SK-N-SH (cell line): ENCODE measurements around the gene HDAC6. TPM values are rescaled to one million over a fixed set of nuclear protein-coding genes. Genes with fewer than 3 reads are reported as not detected.

Experiments used
- CTCF ChIA-PET: fragments of 300-600, 350-600 bp; formaldehyde crosslinking; extraction: SDS; loops from one replicate; lab custom pipeline; 2021; lab: Yijun Ruan, JAX
- POLR2A ChIA-PET: fragments of 350-600 bp; sonication (Branson Sonifier 250); formaldehyde crosslinking; extraction: SDS; loops from one replicate; lab custom pipeline; 2020; ENCODE audit warnings: antibody characterized with exemption, inconsistent platforms; lab: Yijun Ruan, JAX
- DNase-seq: peaks from one replicate; pipeline ENCODE4 v3.0.0; 2012
- H2AFZ ChIP-seq: fragments of 200-600 bp; sonication (generic); 2 replicates; pipeline ENCODE4 v1.8.1; 2016; ENCODE audit warnings: antibody characterized with exemption, mild to moderate bottlenecking, low read depth
- H3F3A ChIP-seq: fragments of 200-600 bp; sonication (generic); replicated peaks from 2 replicates; pipeline ENCODE3; 2016; ENCODE audit warnings: antibody characterized with exemption, mild to moderate bottlenecking; ENCODE audit not compliant: insufficient read depth
- H3K27ac ChIP-seq, 2 experiments: fragments of 200-500 bp in 1 of 2; fragments of 200-600 bp in 1 of 2; sonication (Bioruptor generic) in 1 of 2; sonication (generic), shearing (Covaris generic) in 1 of 2; 2 replicates each; pipeline versions ENCODE4 v1.5.1 to v1.6.1; 2014 to 2016; ENCODE audit warnings: low read depth in 2 of 2, inconsistent platforms in 1 of 2, low read length in 1 of 2, mild to moderate bottlenecking in 1 of 2, mixed read lengths in 1 of 2
- H3K27me3 ChIP-seq: fragments of 200-600 bp; sonication (generic), shearing (Covaris generic); 2 replicates; pipeline ENCODE4 v1.6.1; 2016; ENCODE audit warnings: mixed run types; ENCODE audit not compliant: insufficient read depth
- H3K36me3 ChIP-seq, 2 experiments: fragments of 200-500 bp in 1 of 2; fragments of 200-600 bp in 1 of 2; sonication (Bioruptor generic) in 1 of 2; sonication (generic) in 1 of 2; replicated peaks in 1 of 2; 2 replicates each; pipeline versions ENCODE3 to v1.5.1; 2014 to 2016; ENCODE audit warnings: low read length in 1 of 2, mild to moderate bottlenecking in 1 of 2; ENCODE audit not compliant: insufficient read depth in 2 of 2, control insufficient read depth in 1 of 2
- H3K4me1 ChIP-seq, 2 experiments: fragments of 200-500 bp in 1 of 2; fragments of 200-600 bp in 1 of 2; sonication (Bioruptor generic) in 1 of 2; sonication (generic), shearing (Covaris generic) in 1 of 2; 2 replicates each; pipeline versions ENCODE4 v1.5.1 to v1.6.1; 2014 to 2016; ENCODE audit warnings: low read depth in 1 of 2, low read length in 1 of 2, mixed run types in 1 of 2; ENCODE audit not compliant: insufficient read depth in 2 of 2, control insufficient read depth in 1 of 2
- H3K4me2 ChIP-seq: fragments of 200-600 bp; sonication (generic), shearing (Covaris generic); 2 replicates; pipeline ENCODE4 v1.6.1; 2017; ENCODE audit warnings: mixed run types
- H3K4me3 ChIP-seq, 2 experiments: fragments of 200-500 bp in 1 of 2; fragments of 200-600 bp in 1 of 2; sonication (Bioruptor generic) in 1 of 2; sonication (generic), shearing (Covaris generic) in 1 of 2; 2 replicates each; pipeline versions ENCODE4 v1.5.1 to v1.8.1; 2014 to 2016; ENCODE audit warnings: low read depth in 2 of 2, inconsistent platforms in 1 of 2, low read length in 1 of 2, mild to moderate bottlenecking in 1 of 2, mixed read lengths in 1 of 2, moderate library complexity in 1 of 2
- H3K79me2 ChIP-seq: fragments of 200-600 bp; sonication (generic); 2 replicates; pipeline ENCODE4 v1.8.1; 2017; ENCODE audit warnings: mild to moderate bottlenecking; ENCODE audit not compliant: insufficient read depth
- H3K9ac ChIP-seq: fragments of 200-600 bp; sonication (generic); 2 replicates; pipeline ENCODE4 v1.6.1; 2017; ENCODE audit warnings: mixed run types
- H3K9me2 ChIP-seq: fragments of 200-600 bp; sonication (generic); 2 replicates; pipeline ENCODE4 v1.6.1; 2017; ENCODE audit warnings: mixed run types
- H3K9me3 ChIP-seq: fragments of 200-600 bp; sonication (generic); 2 replicates; pipeline ENCODE4 v1.6.1; 2017; ENCODE audit warnings: mixed run types, mild to moderate bottlenecking, moderate library complexity
- H4K20me1 ChIP-seq: fragments of 200-600 bp; sonication (generic); 2 replicates; pipeline ENCODE4 v1.6.1; 2017; ENCODE audit warnings: mild to moderate bottlenecking, mixed run types; ENCODE audit not compliant: insufficient read depth
- CHD2 ChIP-seq: fragments of 150-350 bp; IDR thresholded peaks from 2 replicates; pipeline ENCODE4 v1.6.1; 2018; ENCODE audit warnings: low read length; ENCODE audit not compliant: partially characterized antibody
- ELF1 ChIP-seq: IDR thresholded peaks from 2 replicates; pipeline ENCODE4 v1.4.0; 2012
- EP300 ChIP-seq, 2 experiments: IDR thresholded peaks; 2 replicates each; pipeline versions ENCODE4 v1.4.0 to v1.6.1; 2012; ENCODE audit warnings: borderline replicate concordance in 1 of 2, low read depth in 1 of 2, low read length in 1 of 2
- EZH2phosphoT487 ChIP-seq: fragments of 200-600 bp; sonication (generic); IDR thresholded peaks from 2 replicates; pipeline ENCODE4 v1.6.1; 2017; ENCODE audit warnings: low read depth, mixed run types, mild to moderate bottlenecking, antibody characterized with exemption, moderate library complexity, borderline replicate concordance
- FOXJ3 ChIP-seq: sonication (generic); formaldehyde crosslinking; IDR thresholded peaks from 2 replicates; pipeline ENCODE4 v1.5.1; 2020; ENCODE audit warnings: mild to moderate bottlenecking, missing genetic modification reagents
- FOXM1 ChIP-seq: IDR thresholded peaks from 2 replicates; pipeline ENCODE4 v1.4.0; 2012; ENCODE audit warnings: low read depth, mild to moderate bottlenecking
- JUND ChIP-seq: IDR thresholded peaks from 2 replicates; pipeline ENCODE4 v1.4.0; 2012
- MEF2A ChIP-seq: IDR thresholded peaks from 2 replicates; pipeline ENCODE4 v1.4.0; 2012; ENCODE audit warnings: low read depth, borderline replicate concordance
- NFIC ChIP-seq: IDR thresholded peaks from 2 replicates; pipeline ENCODE4 v1.4.0; 2012; ENCODE audit warnings: borderline replicate concordance
- NRF1 ChIP-seq: IDR thresholded peaks from 2 replicates; pipeline ENCODE4 v1.6.1; 2012; ENCODE audit warnings: low read depth, mild to moderate bottlenecking, low read length
- PBX3 ChIP-seq: IDR thresholded peaks from 2 replicates; pipeline ENCODE4; 2012
- POLR2AphosphoS5 ChIP-seq: IDR thresholded peaks from 2 replicates; pipeline ENCODE4 v1.6.1; 2012; ENCODE audit warnings: low read depth, low read length
- RCOR1 ChIP-seq: fragments of 150-350 bp; IDR thresholded peaks from 2 replicates; pipeline ENCODE4 v1.6.1; 2017; ENCODE audit warnings: antibody characterized with exemption, low read length
- REST ChIP-seq: IDR thresholded peaks from 2 replicates; pipeline ENCODE4 v1.6.1; 2012; ENCODE audit warnings: mild to moderate bottlenecking, low read depth, low read length, moderate library complexity
- SMC3 ChIP-seq: IDR thresholded peaks from 2 replicates; pipeline ENCODE4 v1.6.1; 2012; ENCODE audit warnings: low read depth, low read length, improper control_type of control experiment
- TAF1 ChIP-seq: IDR thresholded peaks from 2 replicates; pipeline ENCODE4 v1.6.1; 2012; ENCODE audit warnings: low read depth, mild to moderate bottlenecking, low read length, moderate library complexity, borderline replicate concordance
- TEAD4 ChIP-seq: IDR thresholded peaks from 2 replicates; pipeline ENCODE4 v1.4.0; 2012; ENCODE audit warnings: mild to moderate bottlenecking, borderline replicate concordance; ENCODE audit not compliant: insufficient read depth
- YY1 ChIP-seq: IDR thresholded peaks from 2 replicates; pipeline ENCODE4 v1.4.0; 2012; ENCODE audit warnings: low read depth, mild to moderate bottlenecking
- WGBS: methylation state at CpG from one replicate; pipeline ENCODE4 v1.1.6; 2017; ENCODE audit warnings: low lambda C conversion rate; 5-methylcytosine and 5-hydroxymethylcytosine counted together
- polyA plus RNA-seq, 3 experiments: library from polyadenylated mRNA; depleted of rRNA; stranded (reverse); fragments of >200 nt; gene quantifications; 2 replicates each; pipeline ENCODE4 v1.2.3, GENCODE V29; 2012
- TF ChIP-seq, protein P1 (sequence below): fragments of 150-350 bp; IDR thresholded peaks from 2 replicates; pipeline ENCODE4 v1.6.1; 2017; ENCODE audit warnings: antibody characterized with exemption, low read length, low read depth, borderline replicate concordance
- TF ChIP-seq, protein P2 (sequence below): IDR thresholded peaks from 2 replicates; pipeline ENCODE4 v1.4.0; 2012; ENCODE audit warnings: low read depth, borderline replicate concordance

Gene HDAC6
- polyA plus RNA-seq, 1 of the 3 experiments (the other 2 are of a cell fraction): 34.0 TPM

GRCh38 chrX:48798318-48798717 is 3.5 kb upstream of the HDAC6 start:
- no peak overlapping the region for H2AFZ ChIP-seq
- no peaks in the 10 kb centered on the region; the same call in 1 of the 2 replicates for H3K27me3 ChIP-seq
- no peaks in the 10 kb centered on the region for H3K9me3 ChIP-seq
- H3K4me2 ChIP-seq: no peak overlapping the region
- POLR2A ChIA-PET: no interaction called here
- TF ChIP-seq FOXM1 (no peak), YY1 (no peak), RCOR1 (no peak), JUND (no peak), PBX3 (no peak), TAF1 (no peak), FOXJ3 (CRISPR knock-in tag) (no peak), NFIC (no peak), TEAD4 (no peak), SMC3 (no peak), CHD2 (no peak), NRF1 (no peak), MEF2A (no peak), EP300 (IDR thresholded peaks at IDR 0.05; ENCODE audit: borderline replicate concordance in 1 of 2, low read depth in 1 of 2, low read length in 1 of 2) (no peak), REST (no peak), ELF1 (no peak), EZH2phosphoT487 (no peak), POLR2AphosphoS5 (no peak)
- TF ChIP-seq, protein P1, sequence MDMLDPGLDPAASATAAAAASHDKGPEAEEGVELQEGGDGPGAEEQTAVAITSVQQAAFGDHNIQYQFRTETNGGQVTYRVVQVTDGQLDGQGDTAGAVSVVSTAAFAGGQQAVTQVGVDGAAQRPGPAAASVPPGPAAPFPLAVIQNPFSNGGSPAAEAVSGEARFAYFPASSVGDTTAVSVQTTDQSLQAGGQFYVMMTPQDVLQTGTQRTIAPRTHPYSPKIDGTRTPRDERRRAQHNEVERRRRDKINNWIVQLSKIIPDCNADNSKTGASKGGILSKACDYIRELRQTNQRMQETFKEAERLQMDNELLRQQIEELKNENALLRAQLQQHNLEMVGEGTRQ: no peak
- TF ChIP-seq, protein P2, sequence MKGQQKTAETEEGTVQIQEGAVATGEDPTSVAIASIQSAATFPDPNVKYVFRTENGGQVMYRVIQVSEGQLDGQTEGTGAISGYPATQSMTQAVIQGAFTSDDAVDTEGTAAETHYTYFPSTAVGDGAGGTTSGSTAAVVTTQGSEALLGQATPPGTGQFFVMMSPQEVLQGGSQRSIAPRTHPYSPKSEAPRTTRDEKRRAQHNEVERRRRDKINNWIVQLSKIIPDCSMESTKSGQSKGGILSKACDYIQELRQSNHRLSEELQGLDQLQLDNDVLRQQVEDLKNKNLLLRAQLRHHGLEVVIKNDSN: no peak
- H4K20me1 ChIP-seq: no peaks in the 10 kb centered on the region
- CTCF ChIA-PET: no interaction called here
- no peak overlapping the region for H3K9ac ChIP-seq
- no peak overlapping the region for H3K4me3 ChIP-seq
- H3K4me1 ChIP-seq: peaks cover 4 to 10% of the 10 kb centered on the region in 2 experiments; a peak in 1 of 4 replicates
- 20% methylated on average over 2 of the region's 2 CpGs for WGBS
- H3F3A ChIP-seq: no peaks in the 10 kb centered on the region
- no peaks in the 10 kb centered on the region for H3K36me3 ChIP-seq
- no peaks in the 10 kb centered on the region for H3K79me2 ChIP-seq
- H3K9me2 ChIP-seq: no peaks in the 10 kb centered on the region
- H3K27ac ChIP-seq: no peak overlapping the region
- DNase-seq: no peak
